ENCODE data around the gene LRFN2.

The LRFN2 gene

DNA sequence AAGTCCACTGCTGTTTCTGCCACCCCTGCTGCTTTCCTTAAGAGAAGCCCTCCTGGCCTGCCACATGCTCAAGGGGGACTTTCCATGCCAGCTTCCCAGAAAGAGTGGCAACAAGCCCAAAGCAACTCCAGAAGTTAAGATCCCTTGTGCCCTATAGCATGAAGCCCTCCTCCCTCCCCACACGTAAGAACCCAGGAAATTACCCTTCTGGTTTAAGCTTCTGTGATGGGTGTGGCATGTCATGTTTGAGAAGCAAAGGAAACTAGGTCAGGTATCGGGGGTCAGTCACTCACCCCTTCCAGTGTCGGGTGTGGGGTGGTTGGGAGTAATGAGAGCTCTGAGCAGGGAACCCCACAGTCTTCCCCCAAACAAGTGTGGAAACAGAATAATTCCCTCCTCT lies 196.1 kb downstream of the LRFN2 start:
- TF ChIP-seq, protein P1, sequence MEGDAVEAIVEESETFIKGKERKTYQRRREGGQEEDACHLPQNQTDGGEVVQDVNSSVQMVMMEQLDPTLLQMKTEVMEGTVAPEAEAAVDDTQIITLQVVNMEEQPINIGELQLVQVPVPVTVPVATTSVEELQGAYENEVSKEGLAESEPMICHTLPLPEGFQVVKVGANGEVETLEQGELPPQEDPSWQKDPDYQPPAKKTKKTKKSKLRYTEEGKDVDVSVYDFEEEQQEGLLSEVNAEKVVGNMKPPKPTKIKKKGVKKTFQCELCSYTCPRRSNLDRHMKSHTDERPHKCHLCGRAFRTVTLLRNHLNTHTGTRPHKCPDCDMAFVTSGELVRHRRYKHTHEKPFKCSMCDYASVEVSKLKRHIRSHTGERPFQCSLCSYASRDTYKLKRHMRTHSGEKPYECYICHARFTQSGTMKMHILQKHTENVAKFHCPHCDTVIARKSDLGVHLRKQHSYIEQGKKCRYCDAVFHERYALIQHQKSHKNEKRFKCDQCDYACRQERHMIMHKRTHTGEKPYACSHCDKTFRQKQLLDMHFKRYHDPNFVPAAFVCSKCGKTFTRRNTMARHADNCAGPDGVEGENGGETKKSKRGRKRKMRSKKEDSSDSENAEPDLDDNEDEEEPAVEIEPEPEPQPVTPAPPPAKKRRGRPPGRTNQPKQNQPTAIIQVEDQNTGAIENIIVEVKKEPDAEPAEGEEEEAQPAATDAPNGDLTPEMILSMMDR (conservative IDR thresholded peaks at IDR 0.05; ENCODE audit: low read depth): no peak
- CTCF ChIA-PET: no interaction called here
- POLR2A ChIA-PET (ENCODE audit: low non-redundant PET): no interaction called here
- H3K27ac ChIP-seq: no peak overlapping the region
- no peak for DNase-seq (ENCODE audit: low spot score)

DNA sequence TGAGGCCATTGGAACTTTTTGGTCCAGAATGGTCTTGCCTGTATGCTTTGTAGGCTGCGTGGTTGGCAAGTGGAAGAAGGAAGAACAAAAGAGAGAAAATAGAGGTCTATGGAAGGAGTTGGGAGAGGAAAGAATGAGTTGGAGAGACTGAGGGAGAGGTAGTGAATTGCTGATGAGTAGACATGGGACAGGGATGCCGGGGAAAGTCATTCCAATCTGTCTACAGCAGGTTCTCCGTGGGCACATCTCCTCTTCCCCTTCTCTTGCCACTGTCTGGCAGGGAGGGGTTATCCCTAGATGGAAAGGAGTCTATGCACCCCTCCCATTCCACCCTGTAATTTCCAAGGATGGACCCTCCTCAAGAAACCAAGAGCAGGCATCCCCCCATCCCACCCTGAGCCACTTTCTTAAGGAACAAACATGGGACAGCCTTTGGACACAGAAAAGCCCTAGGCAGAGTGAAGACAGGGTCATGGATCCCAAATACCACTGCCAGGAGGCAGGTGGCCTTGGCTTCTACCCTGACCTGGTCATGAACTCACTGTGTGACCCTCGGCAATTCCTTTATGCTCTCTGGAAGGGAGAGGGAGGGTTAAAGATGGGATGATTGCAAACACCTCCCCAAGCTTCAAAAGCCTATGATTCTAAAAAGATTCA lies 196.9 kb downstream of the LRFN2 start:
- no peak for DNase-seq (ENCODE audit: low spot score)
- ChIA-PET CTCF (no interaction called here), POLR2A (ENCODE audit: low non-redundant PET) (no interaction called here)
- H3K27ac ChIP-seq: no peak overlapping the region
- TF ChIP-seq, protein P1 (conservative IDR thresholded peaks at IDR 0.05; ENCODE audit: low read depth): no peak

DNA sequence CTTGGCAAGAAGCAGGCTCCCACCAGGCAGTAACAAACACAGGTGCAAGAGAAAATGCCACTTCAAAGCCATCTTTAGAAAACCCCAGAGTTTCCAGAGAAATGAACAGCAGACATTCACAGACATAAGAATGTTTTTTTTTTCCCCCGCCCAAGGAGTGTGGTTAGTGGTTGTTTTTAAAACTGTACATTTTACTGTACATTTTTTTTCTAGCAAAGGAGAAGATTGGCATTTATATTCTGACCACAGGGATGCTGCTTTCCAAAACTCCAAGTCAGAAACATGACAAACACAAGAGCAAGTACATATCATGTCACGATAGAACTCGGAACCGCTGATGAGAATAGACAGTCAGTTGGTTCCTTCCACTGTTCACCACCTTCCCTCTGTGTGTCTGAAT lies 197.9 kb downstream of the LRFN2 start:
- ChIA-PET POLR2A (ENCODE audit: low non-redundant PET) (no interaction called here), CTCF (no interaction called here)
- DNase-seq (ENCODE audit: low spot score): no peak
- TF ChIP-seq, protein P1 (conservative IDR thresholded peaks at IDR 0.05; ENCODE audit: low read depth): no peak
- no peak overlapping the region for H3K27ac ChIP-seq

DNA sequence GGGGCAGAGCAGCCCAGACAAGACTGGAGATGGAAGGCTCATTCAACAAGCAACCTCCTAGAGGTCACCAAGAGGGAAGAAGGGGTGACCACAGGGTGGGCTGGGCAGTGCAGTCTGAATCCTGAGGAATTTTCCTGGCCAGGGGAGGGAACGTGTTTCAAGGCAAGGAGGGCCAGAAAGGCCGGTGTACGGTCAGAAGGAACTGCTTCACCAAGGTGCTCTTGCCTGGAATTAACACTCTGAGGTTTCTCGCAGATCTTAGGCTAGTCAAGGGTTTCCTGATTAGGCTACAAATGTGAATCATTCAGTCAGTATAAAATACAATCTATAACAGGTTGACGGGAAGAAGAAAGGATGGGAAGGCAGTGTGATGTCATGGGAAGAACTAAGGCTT lies 199.3 kb downstream of the LRFN2 start:
- CTCF ChIA-PET: no interaction called here
- TF ChIP-seq, protein P1 (conservative IDR thresholded peaks at IDR 0.05; ENCODE audit: low read depth): no peak

DNA sequence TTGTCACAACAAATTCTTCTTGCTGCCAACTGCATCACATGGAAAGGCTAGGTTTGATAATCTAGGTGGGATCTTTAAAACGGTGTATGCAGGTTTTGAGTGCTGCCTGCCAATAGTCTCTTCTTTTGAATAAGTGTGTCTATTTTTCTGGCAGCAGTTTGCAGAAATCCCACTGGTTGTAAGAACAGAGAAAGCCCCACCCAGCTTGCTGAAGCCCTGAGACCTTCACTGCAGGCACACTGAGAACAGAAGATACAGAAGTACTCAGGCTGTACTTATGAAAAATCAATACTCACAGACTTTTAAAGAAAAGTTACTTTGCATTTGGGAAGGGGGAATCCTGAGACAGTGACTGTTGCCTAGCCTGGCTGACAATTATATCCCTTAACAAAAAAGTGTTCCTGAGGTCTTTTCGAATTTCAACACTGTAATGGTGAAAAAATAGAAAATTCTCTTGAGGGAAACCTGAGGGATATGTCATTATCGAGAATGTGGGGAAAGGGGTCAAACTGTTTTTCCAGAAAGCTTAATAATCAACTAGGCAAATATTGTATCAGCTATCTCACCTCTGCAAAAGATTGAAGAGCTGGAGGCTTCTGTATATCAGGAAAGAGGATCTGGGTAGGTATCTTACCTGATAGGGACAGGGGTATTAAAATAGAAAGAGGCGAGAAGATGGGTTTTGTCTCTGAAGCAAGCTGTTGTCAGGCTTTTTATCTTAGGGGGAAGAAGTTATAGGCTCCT lies 199.9 kb downstream of the LRFN2 start:
- CTCF ChIA-PET: no interaction called here
- TF ChIP-seq, protein P1 (conservative IDR thresholded peaks at IDR 0.05; ENCODE audit: low read depth): no peak
- no peak for DNase-seq (ENCODE audit: low spot score)
- no peak overlapping the region for H3K27ac ChIP-seq
- POLR2A ChIA-PET (ENCODE audit: low non-redundant PET): no interaction called here

More for the DNA sequence above, 199.3 kb downstream of the LRFN2 start:
- DNase-seq (ENCODE audit: low spot score): no peak
- POLR2A ChIA-PET (ENCODE audit: low non-redundant PET): no interaction called here
- no peak overlapping the region for H3K27ac ChIP-seq

DNA sequence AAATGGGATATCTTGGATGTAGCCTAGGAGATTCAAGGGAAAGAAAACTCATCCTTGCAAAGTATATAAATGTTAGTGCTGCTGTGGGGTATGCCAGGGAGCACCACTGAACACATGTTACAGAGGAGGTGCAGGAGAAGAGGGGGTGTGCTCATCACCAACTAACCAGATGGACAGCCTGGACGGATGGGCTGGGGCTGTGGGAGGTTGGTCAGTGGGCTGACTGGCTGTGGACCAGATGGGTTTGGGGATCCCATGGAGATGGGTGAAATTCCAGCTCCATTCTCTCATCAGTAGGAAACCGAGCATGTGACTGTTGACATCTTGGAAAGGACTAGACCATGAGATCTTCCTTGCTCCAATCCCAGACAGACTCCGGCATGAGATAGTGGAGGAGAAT lies 201.0 kb downstream of the LRFN2 start:
- POLR2A ChIA-PET (ENCODE audit: low non-redundant PET): no interaction called here

More for the DNA sequence above, 201.0 kb downstream of the LRFN2 start:
- TF ChIP-seq, protein P1 (conservative IDR thresholded peaks at IDR 0.05; ENCODE audit: low read depth): no peak
- H3K27ac ChIP-seq: no peak overlapping the region
- CTCF ChIA-PET: no interaction called here
- no peak for DNase-seq (ENCODE audit: low spot score)
